ENCODE data around the gene HOXB5.
A peak's percentile ranks its signal among the peaks of the same experiment; 100 is the strongest.

Gene HOXB5

DNA sequence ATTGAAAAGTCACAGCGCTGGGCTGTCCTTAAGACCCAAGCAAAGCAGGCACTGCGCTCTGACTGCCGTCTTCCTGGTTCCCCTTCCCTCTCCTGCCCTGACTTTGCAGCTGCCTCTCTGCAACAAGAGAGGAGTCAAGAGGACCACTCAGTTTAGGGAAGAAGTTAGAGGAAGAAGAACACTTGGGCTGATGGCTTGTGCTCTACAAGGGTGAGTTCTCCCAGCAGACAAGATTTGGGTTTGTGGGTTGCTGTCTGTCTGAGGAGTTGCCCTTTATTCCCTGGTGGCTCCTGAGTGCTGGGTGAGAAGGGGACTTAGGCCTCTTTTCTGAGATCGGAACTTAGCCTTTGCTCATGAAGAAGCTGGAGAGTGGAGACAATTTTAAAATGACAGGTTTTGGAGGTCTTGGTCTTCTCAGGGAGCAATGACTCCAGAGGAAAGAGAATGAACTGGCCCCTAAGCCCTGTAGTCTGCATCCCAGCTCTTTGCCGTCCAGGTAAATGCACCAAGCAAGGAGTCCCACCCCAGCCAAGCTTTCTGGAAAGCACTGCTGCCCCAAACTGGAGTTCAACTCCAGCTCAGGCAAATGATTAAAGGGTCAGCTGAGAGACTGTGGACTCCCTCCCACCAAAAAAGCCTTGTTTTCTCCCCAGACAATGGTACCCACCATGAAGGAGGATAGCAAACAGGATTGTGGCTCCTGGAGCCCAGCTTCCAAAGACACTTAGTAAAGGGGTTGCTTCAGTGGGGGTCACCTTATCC is 35.3 kb upstream of the HOXB5 start:
- DNase-seq = no peak

DNA sequence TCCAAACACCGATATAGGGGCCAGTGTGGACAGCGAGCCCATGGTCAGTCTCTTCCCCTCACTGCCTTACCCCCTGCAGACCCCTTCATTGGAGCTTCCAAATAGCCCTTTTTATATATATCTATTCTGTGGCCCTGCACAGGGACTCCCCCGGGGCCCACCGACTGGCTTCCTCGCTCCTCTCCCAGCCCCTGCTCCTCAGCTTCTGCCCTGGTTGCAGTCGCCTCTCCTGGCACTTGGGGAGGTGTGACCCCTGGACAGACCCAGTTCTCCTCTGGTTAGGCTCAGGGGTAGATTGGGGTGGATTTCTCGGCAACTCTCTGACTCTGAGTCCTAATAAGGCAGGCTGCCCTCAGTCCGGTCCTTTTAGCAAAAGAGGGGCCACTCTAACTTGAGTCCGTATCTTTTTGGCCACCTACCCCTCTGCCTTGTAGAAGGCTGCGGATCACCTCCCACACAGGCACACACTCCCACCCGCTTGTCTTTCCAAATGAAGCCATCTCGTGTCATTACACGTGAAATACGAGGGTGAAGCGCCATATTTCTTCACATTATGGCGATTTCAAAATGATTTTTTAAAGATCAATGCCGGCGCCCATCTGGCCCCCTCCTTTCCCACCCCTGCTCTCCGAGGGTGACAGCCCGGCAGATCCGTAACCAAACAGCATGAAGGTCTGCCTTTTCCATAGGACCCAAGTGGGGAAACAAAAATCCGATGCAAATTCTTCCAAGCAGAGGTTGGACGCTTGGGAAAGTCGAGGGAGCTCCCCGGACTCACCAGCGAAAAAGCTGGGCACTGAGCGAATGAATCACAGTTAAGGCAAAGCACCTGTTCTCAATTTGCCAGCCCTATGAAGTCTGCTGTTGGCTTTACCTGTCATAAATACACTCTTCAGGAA is 34.3 kb upstream of the HOXB5 start:
- no peak for DNase-seq

DNA sequence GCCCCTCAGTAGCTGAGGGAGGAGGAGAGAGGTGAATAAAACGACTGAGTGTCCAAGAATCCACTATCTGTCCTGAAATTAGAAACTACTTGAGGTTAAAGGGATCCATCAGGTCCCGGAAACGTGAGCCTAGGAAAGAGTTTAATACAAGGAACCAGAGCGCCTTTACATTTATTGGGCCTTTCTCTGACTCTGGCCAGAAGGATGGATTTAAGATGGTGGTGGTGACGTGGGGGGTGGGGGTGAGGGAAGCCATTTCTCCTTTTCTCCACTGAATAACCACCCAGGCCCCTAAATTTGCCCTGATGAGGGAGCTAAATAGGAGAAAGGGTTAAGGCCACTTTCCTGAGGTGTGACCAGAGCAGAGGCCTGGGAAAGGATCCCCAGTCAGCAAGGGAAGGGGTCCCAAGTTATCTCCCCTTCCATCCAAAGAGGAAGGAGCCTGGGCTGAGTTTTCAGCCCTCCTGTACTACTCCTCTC is 33.6 kb upstream of the HOXB5 start:
- no peak for DNase-seq

DNA sequence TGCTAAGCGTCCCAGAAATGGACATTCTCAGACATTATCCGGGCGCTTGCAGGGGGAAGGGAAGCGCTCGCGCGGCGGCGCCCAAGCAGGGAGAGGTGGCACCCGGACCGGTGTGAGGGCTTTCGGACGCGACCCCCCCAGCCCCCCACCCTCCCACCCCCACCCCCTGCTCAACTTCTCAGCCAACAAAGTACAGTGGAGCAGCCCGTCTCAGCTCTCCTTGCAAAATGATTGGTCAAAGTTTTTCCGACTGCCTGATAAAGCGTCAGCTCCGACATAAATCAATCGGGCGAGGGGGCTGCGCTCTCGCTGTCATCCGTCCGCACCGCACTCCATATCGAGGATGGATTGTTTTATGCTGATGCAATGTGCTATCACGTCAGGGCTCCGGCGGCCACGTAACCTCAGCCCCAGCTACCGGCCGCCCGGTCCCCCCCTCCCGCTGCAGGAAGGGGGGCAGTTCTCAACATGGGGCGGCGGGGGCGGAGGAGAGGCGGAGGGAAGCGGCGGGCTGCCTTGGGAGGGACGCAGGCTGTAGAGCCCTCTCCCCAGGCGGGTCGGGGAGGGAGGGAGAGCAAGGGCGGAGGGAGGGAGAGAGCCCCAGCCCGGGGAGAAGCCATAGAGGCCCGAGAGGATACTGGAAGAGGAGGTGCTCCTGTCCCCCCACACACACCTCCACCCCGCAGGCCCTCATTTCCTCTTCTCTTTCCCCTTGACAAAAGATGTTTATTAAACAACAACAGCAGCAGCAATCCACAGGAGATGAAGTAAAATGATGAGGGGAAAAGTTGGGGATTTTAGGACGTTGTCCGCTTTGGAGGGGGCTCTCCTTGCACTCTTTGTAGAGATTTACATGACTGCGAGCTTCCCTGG is 32.9 kb upstream of the HOXB5 start, which contains the start of gene HOXB9:
Gene HOXB9 (minus strand): TSS at position 114 of the 873 bp plus-strand sequence. CDS start 89 bp downstream, at position 25.
- DNase-seq = no peak

DNA sequence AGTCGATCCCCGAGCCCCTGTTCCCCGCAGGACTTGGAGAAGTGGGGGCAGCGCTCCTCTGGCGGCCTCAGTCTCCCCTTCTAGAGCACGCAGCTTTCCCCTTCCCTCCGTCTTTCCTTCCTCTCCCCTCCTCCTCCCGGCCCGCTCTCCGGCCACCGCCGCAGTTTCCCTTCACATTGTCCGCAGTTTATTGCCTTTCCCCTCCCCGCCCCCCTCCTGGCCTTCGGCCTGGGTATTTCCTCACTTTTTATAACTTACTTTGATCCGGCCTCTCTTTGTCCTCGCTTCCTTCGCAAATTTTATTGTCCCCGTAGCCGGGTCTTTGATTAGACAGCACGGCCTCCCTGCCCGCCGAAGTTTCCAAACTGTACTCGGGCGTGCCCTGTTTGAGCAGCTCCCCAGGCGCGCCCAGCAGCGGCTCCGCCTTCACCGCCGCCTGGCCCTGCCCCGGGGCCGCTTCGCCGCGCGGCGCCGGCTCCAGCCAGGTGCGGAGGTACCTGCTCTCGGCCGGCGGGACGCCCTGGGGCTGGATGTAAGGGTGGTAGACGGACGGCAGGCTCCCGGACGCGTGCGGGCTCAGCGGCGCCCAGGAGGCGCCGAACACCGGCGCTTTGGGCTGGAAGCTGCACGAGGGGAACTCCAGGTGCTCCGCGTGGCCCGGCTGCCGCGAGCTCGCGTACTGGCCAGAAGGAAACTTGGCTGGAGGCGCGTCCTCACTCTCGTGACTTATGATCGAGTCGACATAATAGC is 32.1 kb upstream of the HOXB5 start:
- DNase-seq = no peak

DNA sequence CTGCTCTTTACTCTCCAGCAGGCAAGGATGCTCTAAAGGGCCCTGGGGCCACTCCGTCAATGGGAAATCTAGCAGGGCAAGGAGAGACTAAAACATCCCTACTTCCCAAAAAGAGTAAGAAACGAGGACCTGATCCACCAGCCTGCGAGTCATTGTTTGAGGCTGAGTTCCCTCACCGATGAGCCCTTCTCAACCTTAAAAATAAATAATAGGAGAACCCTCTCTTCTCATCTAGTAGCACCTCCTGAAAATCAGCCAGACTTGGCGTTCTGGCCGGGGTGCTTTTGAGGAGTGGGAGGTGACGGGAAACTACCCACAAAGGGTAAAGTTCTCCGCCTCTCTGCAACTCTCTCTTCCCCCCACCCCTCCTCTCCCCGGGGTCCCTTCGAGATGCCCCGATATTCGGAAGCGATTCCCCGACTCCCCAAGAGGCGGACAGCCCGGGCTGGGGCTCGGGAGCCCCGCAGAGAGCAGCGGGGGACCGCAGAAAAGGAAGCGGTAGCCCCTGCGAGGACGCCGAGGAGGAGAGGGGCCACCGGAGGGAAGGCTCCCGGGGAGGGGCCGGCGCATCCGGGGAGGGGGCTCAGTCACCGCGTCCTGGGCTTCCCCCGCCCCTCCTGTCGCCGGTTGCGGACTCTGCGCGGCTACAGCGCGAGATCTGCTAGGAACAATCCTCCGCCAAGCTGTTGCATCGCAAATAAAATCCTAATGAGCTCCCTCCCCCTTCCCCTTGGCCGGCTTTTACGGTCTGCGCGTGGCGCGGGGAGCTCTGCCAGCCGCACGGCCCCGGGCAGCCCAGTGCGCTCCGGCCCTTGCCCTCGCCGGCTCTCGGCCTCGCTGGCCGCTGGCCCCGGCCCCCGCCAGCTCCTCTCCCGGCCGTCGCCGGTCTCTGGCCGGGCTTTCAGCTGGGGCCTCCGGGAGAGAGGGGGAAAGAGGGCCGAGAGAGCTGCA is 31.2 kb upstream of the HOXB5 start:
- no peak for DNase-seq

DNA sequence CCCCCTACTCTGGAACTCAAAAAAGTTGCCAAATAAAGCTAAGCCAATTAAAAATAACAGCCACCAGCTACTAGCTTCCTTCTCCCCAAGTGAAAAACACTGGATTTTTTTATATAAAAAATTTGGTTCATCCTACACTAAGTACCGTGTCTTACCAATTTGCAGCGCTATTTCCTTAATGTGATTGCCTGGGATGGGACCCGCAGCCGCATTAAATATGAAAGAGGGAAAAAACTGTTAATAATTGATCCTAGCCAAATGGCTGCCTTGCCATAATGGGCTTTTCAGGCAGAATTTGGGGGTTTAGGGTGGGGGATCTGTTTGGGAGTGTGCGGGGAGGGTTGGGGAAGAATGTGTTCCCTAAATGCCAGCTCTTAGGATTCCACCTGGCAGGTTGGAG is 30.5 kb upstream of the HOXB5 start:
- DNase-seq = no peak

DNA sequence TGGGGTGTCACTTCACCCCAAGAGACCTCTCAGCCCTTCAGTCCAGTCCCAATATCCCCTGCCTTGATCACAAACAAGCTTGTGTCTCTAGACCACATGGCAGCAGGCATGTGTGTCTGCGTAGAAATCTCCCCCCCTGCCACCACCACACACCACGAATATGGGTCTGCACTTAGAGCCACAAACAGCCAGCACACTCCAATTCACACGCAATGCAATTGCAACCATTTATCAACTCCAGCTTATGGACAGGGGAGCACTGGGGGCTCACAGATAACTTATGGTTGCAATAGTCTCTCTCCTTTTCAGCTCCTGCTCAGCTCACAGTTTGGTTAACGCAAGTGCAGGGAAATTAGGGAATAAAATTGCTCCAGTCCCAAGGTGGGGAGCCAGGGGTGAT is 30.0 kb upstream of the HOXB5 start:
- DNase-seq = no peak

DNA sequence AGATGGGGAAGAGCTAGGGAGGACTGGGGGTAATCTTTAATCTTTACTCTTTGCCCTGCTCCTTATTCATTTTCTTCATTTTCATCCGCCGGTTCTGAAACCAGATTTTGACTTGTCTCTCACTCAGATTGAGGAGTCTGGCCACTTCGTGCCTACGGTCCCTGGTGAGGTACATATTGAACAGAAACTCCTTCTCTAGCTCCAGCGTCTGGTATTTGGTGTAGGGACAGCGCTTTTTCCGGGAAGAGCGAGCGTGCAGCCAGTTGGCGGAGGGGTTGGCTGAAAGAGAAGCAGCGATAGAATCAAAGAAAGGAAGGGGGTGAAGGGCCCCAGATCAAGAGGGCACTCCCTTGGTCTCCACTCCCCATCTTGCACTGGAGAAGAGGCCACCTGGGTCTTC is 29.3 kb upstream of the HOXB5 start:
- no peak for DNase-seq

DNA sequence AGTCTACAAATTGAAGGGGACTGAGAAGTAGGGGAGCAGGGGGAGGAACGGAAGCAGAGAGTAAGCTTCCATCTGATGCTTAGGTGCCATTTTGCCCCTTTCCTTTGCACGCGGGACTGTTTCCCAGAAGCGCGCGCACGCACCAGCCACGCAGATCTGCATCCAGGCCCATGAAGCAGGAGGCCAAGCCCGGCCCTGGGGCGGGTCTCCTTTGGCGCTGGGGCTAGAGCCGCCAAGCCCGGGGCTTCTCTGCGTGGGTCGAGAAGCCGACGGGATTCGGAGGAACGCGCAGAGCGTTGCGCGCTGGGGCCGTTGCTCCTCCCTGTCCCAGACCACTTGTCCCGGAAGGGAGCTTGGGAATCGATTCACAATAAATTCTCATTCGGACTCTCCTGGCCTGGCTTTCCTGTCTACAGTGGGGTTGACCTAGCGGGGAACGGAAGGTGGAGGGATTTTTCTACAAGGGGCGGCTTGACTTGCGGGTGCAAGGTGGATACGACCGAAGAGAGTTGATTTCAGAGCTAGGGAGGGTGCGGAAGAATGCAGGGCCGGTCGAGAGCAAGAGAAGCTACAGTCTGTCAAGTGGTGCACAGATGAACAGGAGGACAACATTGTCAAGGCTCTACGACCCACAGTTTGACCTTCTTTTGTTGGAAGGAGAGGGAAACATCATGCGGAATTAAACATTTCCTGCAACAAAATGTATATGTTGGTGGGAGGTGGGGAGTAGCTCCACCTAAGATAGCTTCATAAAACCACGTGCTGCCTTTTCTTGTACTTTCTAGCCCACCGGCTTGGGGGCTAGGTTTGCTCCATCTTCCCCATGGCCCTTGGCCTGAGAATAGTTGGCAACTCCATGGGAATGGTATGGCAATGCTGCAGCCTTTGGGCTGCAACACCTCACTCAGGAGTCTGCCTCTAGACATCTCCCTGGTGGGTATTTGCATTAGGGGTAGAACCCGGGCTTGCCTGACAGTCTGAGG is 28.1 kb upstream of the HOXB5 start:
- DNase-seq = no peak

DNA sequence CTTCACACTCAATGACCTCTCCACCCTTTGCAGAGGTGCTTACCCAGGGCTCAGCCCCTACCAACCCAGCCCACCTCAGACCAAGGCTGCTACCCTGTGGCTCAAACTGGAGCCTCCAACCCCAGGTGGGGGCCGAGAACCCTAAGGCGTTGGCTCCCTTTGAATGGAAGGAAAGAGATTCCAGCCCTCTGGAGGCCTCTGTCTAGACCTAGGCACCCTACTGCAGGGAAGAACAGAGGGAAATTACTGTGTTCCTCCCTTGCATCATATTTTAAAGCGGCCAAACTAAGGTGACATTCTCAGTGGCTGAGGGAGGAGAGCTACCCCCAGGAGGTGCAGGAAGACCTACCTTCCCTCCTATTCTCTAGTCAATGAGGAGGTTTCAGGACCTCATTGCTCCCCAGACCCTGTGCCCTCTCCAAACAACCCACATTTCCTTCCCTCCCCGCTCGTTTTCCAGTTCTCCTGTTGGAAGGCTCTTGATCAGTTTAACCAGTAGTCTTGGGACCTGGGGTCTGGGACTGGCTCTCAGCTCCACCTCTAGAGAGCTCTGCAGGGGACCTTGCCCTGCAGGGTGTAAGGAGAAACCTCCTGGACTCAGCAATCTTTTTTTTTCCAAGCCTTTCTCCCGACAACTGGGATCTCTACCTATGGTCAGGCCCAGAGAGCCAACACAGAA is 27.0 kb upstream of the HOXB5 start:
- no peak for DNase-seq

DNA sequence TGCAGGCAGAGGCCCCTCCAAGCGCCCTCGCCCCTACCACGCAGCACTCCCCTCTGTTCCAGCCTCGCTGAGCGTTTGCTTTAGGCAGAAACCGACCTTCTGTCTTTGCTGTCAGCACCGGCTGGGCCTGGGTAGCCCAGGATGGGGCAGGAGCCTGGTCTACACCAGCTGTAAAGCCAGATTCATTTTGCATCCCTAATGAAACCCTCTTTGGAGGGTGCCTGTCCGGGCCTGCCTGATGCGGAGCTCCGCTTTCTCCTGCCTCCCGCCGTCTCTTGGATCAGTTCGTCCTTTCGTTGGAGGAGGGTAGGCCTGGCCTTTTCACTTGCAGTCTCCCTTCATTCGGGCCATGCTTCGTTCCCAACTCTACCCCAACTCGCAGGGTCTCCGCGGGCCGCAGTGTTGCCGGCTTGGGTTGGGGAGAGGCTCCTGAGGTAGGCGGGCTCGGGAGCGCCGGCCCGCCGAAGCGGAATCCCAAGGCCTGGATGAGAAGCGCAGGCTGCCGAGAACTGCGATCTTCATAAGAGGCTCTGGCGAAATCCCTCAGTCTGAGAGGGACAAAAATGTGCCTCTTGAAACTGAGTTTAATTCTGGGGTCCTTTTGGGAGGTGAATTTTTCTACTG is 26.4 kb upstream of the HOXB5 start:
- DNase-seq = no peak

DNA sequence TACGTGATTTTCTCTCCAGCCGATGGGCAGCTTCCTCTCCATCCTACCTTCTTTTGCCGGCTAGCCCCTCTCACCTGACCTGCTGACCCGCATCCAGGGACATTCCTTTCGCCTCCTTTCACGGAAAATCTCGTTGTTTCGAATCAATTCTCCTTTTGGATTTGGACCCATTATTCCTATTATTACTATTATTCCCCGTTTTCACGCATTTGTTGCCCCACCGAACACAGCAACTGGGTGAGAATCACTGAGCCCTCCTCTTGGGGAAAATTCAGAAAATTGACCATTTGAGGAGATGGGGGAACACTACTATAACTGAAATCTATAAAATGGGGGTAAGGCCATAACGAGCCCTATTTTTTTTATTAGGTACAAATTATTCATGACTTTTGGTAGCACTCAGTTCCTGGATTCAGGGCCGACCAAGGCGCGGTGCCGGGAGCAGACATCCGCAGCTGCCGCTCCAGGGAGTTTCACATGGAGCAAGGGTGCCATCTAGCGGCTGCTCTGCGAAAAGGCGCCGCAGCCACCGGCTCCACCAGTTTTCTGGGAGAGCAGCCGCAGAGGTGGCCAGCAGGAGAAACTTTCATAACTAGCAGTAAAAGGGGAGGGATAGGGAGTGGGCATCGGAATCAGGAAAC is 24.8 kb upstream of the HOXB5 start:
- peak; percentile 84 for DNase-seq

DNA sequence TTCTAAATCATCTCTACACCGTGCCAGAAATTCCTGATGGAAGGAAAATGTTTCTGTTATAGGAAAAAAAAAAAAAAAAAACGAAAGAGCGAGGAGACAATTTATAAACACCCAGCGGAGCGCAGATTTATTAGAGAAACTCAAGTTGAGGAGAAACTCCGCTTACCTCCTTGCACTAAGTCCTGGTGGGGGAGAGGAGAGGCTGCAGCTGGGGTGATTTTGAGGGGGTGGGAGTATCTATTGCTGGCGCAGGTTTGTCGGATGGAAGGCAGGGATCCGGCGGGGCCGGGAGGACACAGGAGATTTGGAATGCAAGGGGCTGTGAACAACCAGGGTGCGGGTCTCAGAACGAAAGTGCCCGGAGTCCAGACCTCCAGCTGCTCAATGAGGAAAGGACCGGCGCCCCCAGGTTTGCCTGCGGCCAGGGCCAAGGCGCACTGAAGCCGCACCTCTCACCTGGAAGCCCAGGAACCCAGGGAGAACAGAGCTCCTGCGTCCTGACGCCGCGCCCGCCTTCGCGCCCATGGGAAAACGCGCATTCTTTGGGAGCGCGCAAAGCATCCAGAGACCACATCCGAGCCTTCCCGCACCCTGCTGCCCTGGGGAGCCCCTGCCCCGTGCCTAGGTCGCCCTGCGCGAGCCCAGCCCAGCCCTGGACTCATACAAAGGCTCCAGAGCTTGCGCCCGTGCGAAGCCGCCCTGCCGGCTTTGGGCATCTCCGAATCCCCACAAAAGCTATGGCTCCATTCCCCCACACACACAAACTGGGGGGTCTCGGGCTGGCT is 24.1 kb upstream of the HOXB5 start:
- DNase-seq = no peak

DNA sequence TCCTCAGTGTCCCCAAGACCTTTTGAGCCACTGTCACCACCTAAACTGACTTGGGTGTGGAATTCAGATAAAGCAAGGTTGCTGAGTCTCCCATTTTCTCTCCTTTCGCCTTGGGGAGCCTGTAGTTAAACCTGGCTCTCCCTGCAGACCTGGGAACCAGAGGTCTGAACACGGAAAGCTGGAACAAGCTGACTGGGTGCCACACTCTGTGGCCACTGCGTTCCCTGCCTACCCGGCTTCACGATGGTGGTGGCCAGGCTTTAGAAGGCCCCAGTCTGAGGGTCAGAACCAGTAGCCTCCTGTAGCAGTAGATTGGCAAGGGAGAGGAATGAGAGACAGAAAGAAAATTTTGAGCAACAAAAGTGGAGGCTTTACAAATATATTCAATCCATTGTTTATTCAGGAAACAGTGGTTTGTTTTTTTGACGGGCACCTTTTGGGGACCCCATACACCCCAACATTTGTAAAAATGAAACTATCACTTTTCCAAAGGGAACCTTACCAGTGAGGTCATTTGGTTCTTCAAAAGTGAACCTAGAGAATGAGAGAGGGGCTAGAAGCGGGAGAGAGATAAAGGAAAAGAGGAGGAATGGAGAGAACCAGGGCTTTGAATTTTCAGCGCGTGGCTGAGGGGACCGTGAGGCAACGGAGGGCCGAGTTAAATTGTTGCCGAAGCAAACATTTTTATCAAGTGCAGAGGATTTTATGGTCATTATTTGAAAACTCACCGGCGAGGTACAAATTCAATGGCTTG is 23.3 kb upstream of the HOXB5 start:
- no peak for DNase-seq

DNA sequence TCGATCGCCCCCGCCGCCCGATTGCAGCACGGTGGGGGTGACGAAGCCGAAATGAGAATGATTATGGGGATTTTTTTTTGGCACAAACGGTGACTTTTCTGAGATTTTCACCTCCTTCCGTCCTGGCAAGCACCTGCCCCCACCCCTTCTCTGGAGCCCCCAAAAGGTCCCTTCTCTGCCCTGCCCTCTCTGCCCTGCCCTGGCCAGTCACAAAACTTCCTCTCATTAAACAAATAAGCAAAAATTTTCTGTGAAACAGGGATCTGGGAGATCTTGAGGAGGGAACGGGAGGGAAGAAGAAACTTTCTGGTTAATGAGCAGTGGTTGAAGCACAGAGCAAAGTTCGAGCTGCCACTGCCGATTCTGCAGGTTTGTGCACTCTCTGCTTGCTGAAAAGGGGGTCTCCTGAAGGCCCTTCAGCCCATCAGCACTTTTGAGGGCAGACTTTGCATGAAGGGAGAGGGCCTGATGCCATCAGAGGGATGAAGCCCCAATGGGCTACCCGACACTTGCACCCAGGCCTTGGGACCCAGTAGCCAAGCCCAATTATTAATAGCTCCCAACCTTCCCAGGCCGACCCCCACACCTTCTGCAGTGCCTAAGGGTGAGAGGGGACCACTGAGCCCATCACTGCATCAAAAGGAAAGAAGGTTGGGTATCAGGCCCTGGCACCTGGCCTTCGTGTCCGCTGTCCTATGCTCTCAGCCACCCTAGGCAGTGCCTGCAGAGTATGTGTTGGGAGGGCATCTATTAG is 22.6 kb upstream of the HOXB5 start:
- DNase-seq = no peak

All from activated CD4-positive, CD25-positive, alpha-beta regulatory T cell treated with anti-CD3 and anti-CD28 coated beads, Interleukin-2, amount 50 U/mL, for 72 hours (primary cell).